GM21367 (cell line): ENCODE data around the gene ARHGEF16.

Source experiments
- ATAC-seq: cut with Tn5 transposase; IDR thresholded peaks from one replicate; pipeline ENCODE4 v1.9.1; 2021; ENCODE audit not compliant: unreplicated experiment

Gene ARHGEF16

DNA sequence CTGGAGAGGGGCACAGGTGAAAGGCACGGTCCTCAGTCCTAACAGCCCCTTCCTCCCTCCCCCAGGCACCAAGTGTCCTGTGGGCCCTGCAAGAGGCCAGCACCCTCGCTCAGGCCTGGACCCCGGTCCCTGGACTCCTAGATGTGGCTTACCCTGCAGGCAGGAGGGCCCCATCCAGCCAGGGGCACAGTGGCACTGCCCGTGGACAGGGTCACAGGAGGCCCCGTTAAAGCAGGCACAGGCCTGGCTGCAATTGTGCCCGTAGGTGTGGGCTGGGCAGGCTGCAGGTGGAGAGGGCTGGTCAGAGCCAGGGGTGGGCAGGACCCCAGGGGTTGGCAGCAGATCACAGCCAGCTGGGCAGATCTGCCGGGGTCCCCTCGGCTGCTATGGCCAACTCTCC is 44.5 kb downstream of the ARHGEF16 start:
- ATAC-seq, result no peak

DNA sequence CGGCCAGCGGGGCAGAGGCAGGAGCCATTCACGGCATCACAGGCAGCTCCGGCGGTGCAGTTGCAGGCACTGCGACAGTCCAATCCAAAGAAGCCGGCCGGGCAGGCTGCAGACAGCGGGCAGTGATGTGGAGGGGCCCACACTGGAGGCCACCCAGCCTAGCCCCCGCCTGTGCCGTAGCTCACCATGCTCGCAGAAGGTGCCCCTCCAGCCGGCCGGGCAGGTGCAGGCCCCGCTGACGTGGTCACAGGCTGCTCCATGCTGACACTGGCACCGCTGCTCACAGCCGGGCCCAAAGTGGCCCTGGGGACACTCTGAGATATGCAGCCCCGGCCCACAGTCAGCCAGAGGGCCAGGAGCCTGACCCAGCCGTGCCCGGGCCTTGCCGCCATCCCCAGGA is 45.1 kb downstream of the ARHGEF16 start:
- ATAC-seq, result no peak

DNA sequence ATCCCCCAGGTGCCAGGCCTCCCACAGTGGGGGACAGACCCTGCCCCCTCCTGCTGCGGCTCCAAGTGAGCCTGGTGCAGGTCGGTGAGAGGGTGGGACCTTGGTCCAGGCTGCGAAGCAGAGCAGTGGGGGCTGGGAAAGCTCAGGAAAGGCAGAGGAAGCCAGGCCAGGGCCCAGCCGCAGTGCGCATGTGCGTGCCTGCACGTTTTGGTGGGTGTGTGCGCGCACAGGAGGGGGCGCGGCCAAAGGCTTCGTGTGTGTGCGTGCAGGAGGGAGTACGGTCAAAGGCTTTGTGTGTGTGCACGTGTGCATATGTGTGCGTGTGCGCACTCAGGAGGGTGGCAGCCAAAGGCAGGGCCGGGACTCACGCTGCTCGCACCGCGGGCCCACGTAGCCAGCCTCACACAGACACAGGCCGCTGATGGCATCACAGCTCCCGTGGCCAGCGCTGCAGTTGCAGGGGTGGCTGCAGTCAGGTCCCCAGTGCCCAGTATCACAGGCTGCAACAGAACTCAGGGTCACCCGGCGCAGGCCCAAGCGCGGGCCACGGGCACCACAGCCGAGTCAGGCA is 45.9 kb downstream of the ARHGEF16 start:
- ATAC-seq, result no peak

DNA sequence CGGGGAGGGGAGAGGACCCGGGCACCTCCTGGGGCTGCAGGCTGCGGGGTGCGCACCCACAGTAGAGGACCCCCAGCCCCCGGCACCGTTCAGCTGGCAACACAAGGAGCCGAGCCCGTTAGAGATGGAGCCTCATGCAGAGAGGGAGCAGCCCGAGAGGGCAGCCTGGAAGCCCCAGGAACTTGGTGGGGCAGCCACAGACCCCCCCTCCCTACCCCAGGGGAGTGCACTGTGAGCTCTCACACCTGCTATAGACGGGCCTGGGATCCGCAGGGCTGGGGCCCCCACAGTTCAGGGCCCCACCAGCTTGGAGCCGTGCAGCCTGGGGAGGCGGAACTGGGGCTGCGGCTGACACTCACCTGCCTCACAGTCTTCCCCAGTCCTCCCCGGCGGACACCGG is 47.0 kb downstream of the ARHGEF16 start:
- ATAC-seq, result no peak

DNA sequence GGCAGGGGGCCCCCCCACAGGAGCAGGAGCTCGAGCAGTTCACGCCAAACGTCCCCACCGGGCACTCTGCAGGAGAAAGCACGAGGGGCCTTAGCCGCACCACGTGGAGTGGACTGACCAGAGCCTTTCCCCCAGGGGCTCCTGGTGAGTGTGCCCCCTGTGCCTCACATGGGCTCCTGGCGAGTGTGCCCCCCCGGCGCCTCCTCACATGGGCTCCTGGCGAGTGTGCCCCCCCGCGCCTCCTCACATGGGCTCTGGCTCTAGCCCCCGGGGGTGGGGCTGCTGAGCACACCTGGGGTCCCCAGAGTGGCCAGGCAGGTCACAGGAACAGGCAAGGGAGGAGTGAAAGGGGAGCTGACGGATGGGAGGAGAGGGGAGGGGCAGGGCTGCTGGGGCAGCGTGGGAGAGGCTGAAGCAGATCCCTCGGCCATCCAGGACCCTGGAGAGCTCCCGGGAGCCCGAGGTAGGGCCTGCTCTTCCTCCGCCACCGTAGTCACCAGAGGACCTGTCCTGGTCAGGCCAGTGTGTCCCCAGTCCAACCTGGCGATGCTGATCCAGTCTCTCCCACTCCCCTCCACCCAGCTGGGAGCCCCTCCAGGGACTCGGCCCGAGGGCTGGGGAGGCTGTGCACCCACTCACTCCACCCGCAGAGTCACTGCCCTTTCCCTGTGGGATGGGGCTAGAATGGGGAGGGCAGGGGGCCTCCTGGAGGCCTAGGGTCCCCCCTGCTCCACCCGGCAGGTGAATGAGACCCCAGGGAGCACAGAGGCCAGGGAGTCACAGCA is 47.6 kb downstream of the ARHGEF16 start:
- no peak for ATAC-seq

DNA sequence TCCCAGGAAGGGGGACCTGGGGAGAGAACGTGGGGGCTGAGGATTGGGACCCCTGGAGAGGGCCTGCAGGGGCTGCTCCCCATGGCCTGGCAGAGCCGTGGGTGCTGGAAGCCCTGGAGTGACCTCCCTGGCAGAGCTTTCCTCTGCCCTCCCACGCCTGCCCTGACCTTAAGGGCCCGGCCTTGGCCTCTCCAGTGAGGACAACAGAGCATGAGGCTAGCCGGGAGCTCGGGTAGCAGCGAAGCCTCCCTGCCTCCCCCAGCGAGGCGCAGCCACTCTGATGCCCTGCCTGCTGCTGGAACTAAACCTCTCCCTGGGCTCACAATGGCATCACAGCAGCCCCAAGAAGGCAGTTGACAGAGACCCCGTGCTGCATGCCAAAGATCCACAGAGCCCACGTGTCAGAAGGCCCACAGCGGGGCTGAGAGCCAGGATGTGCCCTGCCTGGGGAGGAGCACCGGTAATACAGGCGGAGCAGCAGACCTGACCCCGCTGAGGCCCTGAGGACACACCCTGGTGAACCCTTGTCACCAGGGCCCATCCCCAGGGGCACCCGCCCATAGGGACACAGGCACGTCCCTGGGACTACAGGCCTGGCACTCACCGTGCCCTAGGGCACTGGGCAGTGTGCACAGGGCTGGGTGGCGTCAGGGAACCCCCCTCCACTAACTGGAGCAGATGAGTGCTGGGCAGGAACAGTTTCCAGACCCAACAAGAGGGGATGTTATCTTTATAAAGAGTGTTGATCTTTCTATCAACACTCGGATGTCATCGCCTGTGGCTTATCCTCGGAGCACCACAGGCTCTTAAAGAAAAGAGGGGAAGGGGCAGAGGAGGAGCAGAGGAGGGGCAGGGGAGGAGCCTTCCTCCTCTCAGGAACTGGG is 48.4 kb downstream of the ARHGEF16 start:
- ATAC-seq, result no peak

DNA sequence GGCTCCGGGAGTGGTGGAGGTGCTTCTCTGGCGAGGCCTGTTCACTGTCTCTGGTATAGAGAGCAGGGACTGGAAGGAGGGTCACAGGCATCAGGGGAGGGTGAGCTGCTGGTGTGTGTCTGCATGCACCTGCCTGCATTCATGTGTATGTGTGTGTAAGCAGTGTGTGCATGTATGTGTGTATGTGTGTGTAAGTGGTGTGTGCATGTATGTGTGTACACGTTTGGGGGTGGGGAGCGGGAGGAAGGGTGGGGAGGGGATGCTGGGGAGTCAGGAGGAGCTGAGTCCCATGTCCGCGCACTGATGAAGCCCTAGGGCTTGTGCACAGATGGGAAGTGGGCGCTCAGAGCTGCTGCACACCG is 49.0 kb downstream of the ARHGEF16 start:
- ATAC-seq, result no peak

DNA sequence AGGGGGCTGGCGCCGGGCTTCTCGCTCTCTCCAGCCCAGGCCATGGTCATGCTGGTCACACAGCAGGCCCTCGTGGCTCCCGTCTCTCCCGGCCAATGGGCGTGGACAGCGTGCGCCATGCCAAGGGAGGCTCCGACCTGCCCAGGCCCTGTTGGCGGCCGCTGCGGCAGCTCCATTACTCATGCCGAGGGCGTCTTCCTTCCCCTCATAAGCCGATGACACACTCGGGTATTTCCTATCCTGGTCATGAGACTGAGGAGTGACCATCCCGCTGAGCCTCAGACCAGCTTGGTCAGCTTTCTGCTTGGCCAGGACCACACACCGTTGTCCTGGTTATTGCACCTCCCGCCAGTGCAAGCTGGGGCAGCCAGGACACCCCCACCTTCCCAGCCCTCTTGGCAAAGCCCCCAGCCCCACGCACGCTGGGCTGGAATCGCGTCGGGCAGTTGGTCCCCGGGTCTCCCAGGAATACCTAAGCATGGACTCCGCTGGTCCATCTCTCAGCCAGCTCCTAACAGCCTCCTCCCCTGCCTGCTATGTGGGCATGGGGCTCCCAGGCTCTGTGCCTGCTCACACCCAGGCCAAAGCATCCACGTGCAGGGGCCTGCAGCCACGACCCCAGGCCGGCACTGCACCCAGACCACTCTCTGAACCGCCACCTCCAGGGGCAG is 49.8 kb downstream of the ARHGEF16 start:
- ATAC-seq, result no peak

DNA sequence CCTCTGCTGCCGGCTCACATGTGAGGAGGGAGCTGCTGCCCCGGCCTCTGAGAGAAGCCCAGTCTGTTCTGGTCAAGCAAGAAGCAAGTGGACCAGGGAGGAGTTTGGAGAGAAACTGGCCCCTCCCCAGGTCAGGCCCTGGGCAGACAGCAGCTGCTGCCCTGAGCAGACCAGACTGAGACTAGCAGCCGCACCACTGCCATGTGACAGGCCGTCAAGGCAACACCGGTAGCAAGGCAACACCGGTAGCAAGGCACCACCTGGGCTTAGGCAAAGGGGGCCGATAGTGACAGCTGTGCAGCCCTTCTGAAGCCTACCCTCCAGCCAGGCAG is 50.3 kb downstream of the ARHGEF16 start:
- no peak for ATAC-seq

DNA sequence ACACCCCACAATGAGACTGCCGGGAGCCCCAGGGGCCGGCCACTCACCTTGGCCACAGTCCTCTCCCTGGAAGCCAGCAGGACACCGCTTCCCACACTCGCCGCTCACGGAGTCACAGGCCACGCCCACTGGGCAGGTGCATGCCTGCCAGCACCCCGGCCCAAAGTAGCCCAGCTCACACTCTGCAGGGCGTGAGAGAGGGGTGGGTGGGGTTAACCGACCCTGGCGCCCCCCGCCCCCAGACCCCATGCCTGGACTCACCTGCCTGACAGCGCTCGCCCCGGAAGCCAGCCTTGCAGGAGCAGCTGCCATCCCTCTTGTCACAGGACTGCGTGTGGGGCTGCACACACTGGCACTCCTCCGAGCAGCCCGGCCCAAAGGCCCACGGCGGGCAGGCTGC is 50.7 kb downstream of the ARHGEF16 start:
- ATAC-seq, result no peak

DNA sequence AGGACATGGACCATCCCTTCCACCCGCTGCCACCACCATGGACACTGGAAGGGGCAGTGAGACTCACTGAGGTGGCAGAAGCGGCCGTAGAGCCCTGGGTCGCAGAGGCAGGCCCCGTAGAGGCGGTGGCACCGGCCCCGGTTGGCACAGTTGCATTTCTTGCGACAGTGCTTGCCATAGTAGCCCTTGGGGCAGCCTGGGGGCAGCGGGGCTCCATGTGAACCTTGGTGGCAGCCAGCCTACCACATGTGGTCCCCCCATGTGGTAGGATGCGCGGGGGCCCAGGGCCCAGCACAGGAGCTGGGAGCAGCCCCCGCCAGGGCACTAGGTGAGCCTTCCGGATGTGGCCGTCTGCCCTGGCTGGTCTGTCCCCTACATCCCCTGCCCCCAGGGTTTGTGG is 51.6 kb downstream of the ARHGEF16 start:
- no peak for ATAC-seq

DNA sequence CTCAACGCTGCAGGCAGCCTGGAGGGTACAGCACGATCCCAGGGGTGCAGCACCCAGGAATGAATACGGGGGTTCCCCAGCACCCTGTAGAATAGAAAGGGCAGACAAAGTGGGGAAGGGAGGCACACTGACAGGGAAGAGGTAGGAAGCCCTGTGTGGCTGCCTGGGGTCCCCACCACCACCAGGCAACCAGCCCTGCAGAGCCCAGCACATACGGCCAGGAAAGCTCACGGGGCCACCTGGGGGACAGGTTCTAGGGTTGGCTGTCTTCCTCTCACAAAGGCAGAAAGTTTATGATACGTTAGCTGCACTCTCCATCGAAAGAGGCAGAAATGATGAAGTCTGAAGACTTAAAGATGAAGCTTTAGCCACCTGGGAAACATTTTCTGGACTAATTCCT is 52.5 kb downstream of the ARHGEF16 start:
- ATAC-seq, result no peak

DNA sequence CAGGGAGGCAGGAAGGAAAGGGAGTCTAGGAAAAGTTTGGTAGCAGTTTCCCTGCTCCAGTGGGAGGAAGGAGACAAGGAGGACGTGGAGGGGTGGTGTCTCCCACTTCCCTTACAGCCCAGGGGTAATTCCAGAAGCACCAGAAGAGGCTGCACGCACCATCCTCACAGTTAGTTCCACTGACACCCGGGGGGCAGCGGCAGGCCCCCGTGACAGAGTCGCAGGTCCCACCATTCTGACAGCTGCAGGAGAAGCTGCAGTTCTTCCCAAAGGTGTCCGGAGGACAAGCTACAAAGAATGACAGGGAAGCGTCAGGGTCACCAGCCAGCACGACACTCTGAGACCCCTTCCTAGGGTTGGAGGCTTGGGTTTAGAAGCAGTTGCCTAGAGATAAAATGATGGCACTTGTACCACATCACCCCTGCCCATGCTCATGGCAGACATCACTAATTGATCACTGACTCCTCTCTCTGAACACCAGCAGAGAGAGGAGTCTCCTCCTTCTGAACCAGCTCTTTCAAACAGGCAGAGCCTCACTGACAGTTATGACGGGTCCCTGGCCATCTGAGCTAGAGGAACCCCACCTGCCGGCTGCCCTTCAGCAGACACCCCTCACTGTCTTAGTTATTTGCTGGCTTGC is 53.3 kb downstream of the ARHGEF16 start:
- ATAC-seq, result no peak

DNA sequence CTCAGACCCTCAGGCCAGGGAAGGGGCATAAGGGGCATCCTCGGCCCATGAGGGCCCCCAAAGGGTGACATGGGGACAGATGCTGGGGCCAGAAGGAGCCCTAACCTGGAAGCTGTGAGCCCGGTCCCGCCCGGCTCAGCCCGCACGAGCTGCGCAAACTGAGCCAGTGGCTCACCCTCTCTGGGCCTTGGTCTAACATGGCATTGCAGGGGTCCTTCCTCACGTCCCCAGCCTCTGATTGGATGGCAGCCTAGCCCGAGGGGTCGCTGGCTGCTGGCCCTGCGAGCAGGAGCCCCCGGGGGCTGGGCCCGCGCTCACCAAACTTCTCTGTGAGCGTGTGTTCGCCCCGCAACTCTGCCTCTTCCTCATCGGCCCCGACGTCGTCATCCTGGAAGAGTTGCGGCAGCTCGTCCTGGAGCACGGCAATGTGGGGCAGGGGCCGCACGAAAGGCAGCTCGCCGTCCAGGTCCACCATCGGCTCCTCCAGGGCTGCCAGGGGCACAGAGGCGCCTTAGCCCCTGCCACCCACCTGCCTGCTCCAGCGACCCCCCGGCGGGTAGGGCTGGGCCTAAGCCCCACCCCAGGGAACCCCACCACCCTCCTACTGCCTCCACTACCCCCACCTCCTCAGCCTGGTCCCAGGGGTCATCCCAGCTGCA is 54.4 kb downstream of the ARHGEF16 start:
- no peak for ATAC-seq

DNA sequence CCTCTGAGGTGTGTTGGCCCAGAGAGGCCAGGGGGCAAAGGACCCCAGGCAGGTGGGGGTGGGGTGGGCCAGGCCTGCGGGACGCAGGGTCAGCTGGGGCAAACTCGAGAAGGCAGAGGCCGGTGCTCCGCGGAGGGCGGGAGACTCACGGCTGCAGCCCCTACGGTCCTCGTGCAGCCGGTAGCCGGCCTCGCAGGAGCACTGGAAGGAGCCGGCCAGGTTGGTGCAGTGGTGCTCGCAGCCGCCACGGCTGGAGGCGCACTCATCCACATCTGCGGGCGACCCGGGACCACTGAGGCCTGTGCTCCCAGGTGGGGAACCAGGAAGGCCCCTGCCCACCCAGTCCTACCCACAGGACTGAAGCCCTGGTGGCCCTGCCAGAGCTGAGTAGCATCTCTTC is 55.3 kb downstream of the ARHGEF16 start:
- ATAC-seq, result no peak

DNA sequence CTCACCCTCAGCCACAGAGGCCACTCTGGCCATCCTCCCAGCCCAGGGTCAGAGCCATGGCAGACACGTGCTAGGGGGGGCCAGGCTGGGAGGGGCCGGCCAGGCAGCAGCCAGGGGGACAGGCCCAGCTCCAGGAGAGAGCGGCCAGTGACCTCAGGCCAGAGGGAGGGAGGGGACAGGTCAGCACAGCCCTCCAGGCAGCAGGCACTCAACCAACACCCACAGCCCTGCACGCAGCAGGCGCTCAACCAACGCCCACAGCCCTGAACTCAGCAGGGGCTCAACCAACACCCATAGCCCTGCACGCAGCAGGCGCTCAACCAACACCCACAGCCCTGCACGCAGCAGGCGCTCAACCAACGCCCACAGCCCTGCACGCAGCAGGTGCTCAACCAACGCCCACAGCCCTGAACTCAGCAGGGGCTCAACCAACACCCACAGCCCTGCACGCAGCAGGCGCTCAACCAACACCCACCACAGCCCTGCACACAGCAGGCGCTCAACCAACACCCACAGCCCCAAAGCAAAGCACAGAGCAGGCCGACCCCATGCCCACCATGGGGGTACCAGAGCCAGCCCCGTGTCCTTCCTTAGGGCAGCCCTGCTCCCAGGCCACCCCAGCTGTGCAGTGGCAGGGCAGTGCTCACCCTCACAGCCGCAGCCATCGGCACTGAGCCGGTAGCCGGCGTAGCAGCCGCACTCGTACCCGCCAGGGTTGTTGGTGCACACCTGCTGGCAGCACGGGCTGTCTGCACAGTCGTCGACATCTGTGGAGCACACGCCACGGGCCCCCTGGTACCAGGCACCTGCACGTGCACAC is 55.9 kb downstream of the ARHGEF16 start:
- no peak for ATAC-seq

DNA sequence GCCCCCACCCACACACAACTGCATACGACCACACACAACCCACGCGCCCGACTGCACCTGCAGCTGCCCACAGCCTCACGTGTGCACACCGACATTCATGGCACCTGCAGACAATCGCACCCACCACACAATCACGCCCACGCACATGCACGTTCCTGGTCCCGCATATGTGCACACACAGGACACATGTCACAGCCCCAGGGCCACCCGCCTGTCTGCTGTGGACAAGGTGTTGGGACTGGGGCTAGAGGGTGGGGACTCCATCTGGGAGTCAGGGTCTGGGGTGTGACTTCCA is 56.4 kb downstream of the ARHGEF16 start:
- ATAC-seq, result no peak

DNA sequence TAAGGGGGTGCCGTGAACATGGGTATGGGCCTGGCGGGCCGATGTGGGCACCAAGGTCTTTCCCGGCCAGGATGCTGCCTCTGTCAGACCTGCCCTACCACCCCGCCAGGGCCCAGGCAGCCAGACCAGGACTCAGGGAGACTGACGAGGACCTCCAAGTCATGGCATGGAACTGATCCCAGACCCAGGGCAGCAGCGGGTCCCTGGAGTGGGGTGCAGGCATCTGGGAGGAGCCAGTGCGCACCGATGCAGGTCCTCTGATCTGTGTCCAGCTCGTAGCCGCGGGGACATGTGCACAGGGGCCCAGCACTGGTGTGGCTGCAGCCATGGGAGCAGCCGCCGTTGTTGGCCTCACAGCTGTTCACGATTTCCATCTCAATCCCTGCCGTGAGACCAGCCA is 56.8 kb downstream of the ARHGEF16 start:
- no peak for ATAC-seq

DNA sequence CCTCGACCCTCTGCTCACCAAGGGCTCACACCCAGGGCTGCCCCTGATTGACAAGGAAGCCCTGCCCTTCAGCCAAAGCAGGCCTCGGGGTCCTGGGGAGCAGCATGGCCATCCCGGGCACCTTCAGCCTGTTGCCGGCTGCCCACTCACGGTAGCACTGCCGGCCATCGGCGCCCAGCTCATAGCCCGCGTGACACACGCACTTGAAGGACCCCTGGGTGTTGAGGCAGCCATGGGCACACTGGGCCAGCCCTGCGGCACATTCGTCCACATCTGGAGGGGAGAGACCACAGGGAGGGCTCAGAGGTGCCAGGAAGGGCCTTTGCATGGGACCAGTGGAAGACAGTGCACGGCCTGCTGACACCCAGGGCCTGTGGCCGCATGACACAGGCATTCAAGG is 57.4 kb downstream of the ARHGEF16 start:
- no peak for ATAC-seq

DNA sequence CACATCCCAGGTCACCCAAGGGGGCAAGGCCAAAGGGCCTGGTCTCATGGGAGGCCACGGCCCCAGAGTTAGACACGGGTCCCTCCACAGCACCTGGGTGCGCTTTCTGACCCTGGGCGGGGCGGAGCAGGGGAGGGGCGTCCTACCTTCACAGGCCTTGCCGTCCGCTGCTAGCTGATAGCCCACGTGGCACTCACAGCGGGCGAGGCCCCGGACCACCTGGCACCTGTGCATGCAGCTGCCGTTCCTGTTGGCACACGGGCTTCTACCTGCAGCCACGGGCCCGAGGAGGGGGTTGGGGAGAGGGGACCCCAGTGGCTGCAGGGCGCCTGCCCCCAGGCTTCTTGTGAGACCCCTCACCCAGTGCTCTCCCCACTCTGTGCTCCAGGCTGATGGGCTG is 59.9 kb downstream of the ARHGEF16 start:
- ATAC-seq, result no peak
